ENCODE data around the gene KDELR1.

KDELR1 gene

GRCh38 chr19:48342414-48342738, 49.0 kb downstream of the KDELR1 start:
- no peak for DNase-seq (ENCODE audit: low read depth)

DNA sequence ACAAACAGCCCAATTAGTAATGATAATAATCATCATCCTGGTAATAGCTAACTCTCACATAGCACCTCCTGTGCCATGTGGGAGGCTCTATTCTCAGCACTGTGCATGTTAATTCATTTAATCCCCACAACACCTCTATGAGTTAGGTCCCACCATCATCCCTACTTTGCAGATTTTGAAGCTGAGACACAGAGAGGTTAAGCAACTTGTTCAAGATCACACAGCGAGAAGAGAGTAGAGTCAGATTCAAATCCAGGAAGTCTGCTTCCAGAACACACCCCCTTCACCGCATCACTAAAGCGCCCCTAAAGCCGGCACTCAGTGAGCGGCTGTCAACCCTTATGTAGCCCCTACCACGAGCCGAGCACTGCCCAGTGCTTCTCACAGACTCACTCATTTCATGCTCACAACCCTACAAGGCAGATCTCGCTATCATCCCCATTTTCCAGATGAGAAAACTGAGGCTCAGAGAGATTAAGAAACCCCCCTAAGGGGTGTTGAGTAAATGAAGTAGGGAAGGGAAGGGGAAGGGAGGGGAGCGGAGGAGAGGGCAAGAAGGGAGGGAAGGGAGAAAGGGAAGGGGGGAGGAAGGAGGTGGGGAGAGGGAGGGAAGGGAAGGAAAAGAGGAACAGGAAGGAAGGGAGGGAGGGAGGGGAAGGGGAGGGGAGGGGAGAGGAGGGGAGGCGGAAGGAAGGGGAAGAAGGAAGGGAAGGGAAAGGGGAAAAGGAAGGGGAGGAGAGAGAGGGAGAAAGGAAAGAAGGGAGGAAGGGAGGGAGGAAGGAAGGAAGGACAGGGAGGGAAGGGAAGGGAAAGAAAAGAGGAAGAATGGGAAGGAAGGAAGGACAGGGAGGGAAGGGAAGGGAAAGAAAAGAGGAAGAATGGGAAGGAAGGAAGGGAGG, 49.6 kb downstream of the KDELR1 start:
- DNase-seq (ENCODE audit: low read depth) = no peak

- no peak for DNase-seq (ENCODE audit: low read depth)
These were observed 50.4 kb downstream of the KDELR1 start for GRCh38 chr19:48340995-48341394.

DNA sequence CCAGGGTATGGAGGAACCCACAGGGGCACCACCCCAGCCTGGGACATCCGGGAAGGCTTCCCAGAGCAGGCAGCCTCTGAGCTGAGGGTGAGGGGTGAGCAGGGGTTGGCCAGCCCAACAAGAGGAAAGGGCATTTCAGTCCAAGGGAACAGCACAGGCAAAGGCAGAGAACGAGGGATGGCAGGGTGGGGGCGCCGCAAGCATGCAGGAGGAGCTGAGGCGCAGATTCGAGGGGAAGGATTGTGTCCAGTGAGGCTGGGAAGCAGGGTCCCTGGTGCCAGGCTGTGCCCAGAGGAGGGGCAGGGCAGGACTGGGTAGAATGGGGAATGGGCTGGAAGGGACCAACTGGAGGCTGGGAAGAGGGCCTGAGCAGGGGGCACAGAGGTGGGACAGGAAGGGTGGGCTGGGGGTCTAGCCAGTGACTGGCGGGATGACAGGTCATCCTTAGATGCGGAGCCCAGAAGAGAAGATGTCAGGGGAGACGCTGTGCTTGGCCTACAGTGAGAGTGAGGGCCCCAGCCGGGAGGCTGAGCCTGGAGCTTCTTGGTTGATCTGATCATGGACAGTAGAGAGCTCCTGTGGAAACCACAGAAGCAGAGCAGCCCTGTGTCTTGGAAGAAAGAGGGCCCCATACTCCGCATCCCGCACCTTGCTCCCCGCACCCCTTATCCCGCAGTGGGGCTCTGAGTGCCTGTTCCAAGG, 52.4 kb downstream of the KDELR1 start:
- no peak for DNase-seq (ENCODE audit: low read depth)

- no peak for DNase-seq (ENCODE audit: low read depth)
These were observed 53.0 kb downstream of the KDELR1 start for GRCh38 chr19:48338253-48338755.

DNA sequence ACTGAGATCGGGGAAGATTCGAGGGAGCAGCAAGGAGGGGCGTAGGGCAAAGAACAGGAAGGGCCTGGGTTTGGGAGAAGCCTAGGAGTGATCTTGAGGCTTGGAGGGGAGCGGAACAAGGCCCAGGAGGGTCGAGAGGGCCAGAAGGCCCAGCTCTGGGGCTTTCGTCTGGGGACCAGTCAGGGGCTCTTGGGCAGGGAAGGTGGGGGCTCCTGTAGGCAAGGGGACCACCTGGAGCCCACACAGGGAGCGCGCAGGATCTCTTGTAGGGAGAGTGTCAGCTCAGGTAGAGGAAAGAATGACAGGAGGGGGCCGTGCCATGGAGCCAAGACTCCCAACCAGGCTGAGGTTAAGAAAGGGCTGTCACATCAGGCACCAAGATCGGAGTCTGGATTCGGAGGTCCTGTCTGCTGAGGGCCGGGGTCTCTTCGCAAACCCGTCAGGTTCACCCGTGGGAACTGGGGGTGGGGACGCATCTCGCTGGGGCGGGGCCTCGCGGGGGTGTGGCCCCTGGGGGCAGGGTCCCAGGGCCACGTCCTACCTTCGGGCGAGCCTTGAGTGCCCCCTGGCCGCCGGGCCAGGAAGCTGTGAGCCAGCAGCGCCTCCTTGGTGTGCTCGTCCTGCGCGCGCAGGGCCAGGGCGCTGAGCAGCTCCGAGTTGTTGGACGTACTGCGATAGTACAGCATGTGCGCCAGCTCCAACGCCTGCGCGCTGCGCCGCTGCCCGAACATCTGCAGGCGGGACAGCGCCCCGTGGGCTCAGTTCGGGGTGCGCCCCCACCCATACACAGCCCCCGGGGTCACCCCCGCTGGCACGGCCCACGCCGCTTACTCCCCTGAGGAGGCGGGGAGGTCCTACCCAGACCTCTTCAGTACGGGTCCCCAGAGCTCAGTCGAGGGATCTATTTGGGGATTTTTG, 57.6 kb downstream of the KDELR1 start:
- peak; percentile 92 for DNase-seq (ENCODE audit: low read depth)

GRCh38 chr19:48332662-48333466, 58.5 kb downstream of the KDELR1 start:
- peak; percentile 84 for DNase-seq (ENCODE audit: low read depth)

All from activated T-helper 9 cell treated with anti-CD3 and anti-CD28 coated beads, Interleukin-2, amount 50 U/mL, for 16 hours (primary cell).